IPS DF 19.7 (cell line): ENCODE results near the gene OR3A2.
A peak's percentile ranks its signal among the peaks of the same experiment; 100 is the strongest.
"Not testable (repeated sequence)": the region's sequence is repeated elsewhere in the genome, so short reads cannot be mapped to it uniquely, and the experiment has no call there.

Experiments used
- DNase-seq: peaks from one replicate; pipeline ENCODE4 v3.0.0-alpha.2; 2013; ENCODE audit warnings: low read depth, low spot score

Gene OR3A2

GRCh38 chr17:3293548-3293947 lies 92.6 kb downstream of the OR3A2 start:
- not testable (repeated sequence) for DNase-seq

- DNase-seq, result no peak
Observed at GRCh38 chr17:3282901-3283300, 103.2 kb downstream of the OR3A2 start.

- no peak for DNase-seq
Observed at GRCh38 chr17:3276126-3276525, 110.0 kb downstream of the OR3A2 start.

- no peak for DNase-seq
Observed at GRCh38 chr17:3271072-3271848, 114.8 kb downstream of the OR3A2 start.

GRCh38 chr17:3260600-3260999 lies 125.5 kb downstream of the OR3A2 start:
- DNase-seq, result no peak

GRCh38 chr17:3260163-3260562 lies 125.9 kb downstream of the OR3A2 start:
- no peak for DNase-seq

- peak; percentile 33 for DNase-seq
Observed at GRCh38 chr17:3256575-3256974, 129.5 kb downstream of the OR3A2 start.

- DNase-seq, result not testable (repeated sequence)
Observed at GRCh38 chr17:3249013-3249412, 137.1 kb downstream of the OR3A2 start.

GRCh38 chr17:3244841-3245240 lies 141.3 kb downstream of the OR3A2 start:
- not testable (repeated sequence) for DNase-seq

GRCh38 chr17:3241044-3241443 lies 145.1 kb downstream of the OR3A2 start:
- not testable (repeated sequence) for DNase-seq

- DNase-seq, result not testable (repeated sequence)
Observed at GRCh38 chr17:3238685-3239084, 147.4 kb downstream of the OR3A2 start.

GRCh38 chr17:3232300-3232699 lies 153.8 kb downstream of the OR3A2 start:
- DNase-seq, result not testable (repeated sequence)
